GM23338 (cell line): ENCODE measurements around the gene NLRC3. TPM values are rescaled to one million over a fixed set of nuclear protein-coding genes. Genes with fewer than 3 reads are reported as not detected.

ENCODE experiments used
- ATAC-seq: fragments of 200-7000 bp; cut with Tn5 transposase; 3 replicates; pipeline ENCODE4 v1.9.1; 2020
- DNase-seq: peaks from one replicate; pipeline ENCODE4 v3.0.0-alpha.2; 2015; ENCODE audit warnings: low spot score
- H2AFZ ChIP-seq: fragments of 200-600 bp; sonication (generic); 2 replicates; pipeline ENCODE4 v1.8.0; 2016; ENCODE audit warnings: antibody characterized with exemption, mild to moderate bottlenecking, moderate library complexity
- H3F3A ChIP-seq: fragments of 200-600 bp; sonication (generic); replicated peaks from 2 replicates; pipeline ENCODE4 v1.8.0; 2017; ENCODE audit warnings: antibody characterized with exemption, mixed run types, low read depth
- H3K27ac ChIP-seq: fragments of 200-600 bp; sonication (generic); 2 replicates; pipeline ENCODE4 v1.6.1; 2016; ENCODE audit warnings: low read depth
- H3K27me3 ChIP-seq: fragments of 200-600 bp; sonication (generic); 2 replicates; pipeline ENCODE4 v1.8.0; 2016; ENCODE audit warnings: mild to moderate bottlenecking, mixed run types, moderate library complexity; ENCODE audit not compliant: insufficient read depth
- H3K36me3 ChIP-seq: fragments of 200-600 bp; sonication (generic); 2 replicates; pipeline ENCODE4 v1.8.0; 2016; ENCODE audit warnings: mild to moderate bottlenecking; ENCODE audit not compliant: insufficient read depth
- H3K4me1 ChIP-seq: fragments of 200-600 bp; sonication (generic); 2 replicates; pipeline ENCODE4 v1.8.0; 2016; ENCODE audit warnings: mild to moderate bottlenecking, moderate library complexity; ENCODE audit not compliant: insufficient read depth
- H3K4me2 ChIP-seq: fragments of 200-600 bp; sonication (generic); 2 replicates; pipeline ENCODE4 v1.7.1; 2017; ENCODE audit warnings: mixed run types
- H3K4me3 ChIP-seq: fragments of 200-600 bp; sonication (generic); 2 replicates; pipeline ENCODE4 v1.6.1; 2016; ENCODE audit warnings: mixed run types
- H3K79me2 ChIP-seq: fragments of 200-600 bp; sonication (generic); replicated peaks from 2 replicates; pipeline ENCODE4 v1.8.0; 2017; ENCODE audit warnings: mild to moderate bottlenecking; ENCODE audit not compliant: insufficient read depth
- H3K9me2 ChIP-seq: fragments of 200-600 bp; sonication (generic); 2 replicates; pipeline ENCODE4 v1.8.0; 2017; ENCODE audit not compliant: insufficient read depth
- H4K20me1 ChIP-seq: fragments of 200-600 bp; sonication (generic); replicated peaks from 2 replicates; pipeline ENCODE4 v1.8.0; 2017; ENCODE audit warnings: mild to moderate bottlenecking; ENCODE audit not compliant: insufficient read depth
- H3K27ac Mint-ChIP-seq: 2 replicates; pipeline ENCODE4 v1.8.0; 2020; ENCODE audit warnings: inconsistent platforms, mild to moderate bottlenecking, moderate library complexity, mixed read lengths
- H3K27me3 Mint-ChIP-seq: 3 replicates; pipeline ENCODE4 v1.8.0; 2022; ENCODE audit warnings: low read depth, mild to moderate bottlenecking, moderate library complexity, mixed read lengths, inconsistent platforms; ENCODE audit not compliant: insufficient read depth, poor library complexity
- H3K36me3 Mint-ChIP-seq: 3 replicates; pipeline ENCODE4 v1.8.0; 2021; ENCODE audit warnings: low read depth, mild to moderate bottlenecking, inconsistent platforms, moderate library complexity, mixed read lengths
- H3K4me1 Mint-ChIP-seq: 3 replicates; pipeline ENCODE4 v1.8.0; 2020; ENCODE audit warnings: mild to moderate bottlenecking, inconsistent platforms, mixed read lengths
- H3K4me3 Mint-ChIP-seq: 3 replicates; pipeline ENCODE4 v1.8.0; 2021; ENCODE audit warnings: moderate library complexity, mild to moderate bottlenecking, inconsistent platforms, mixed read lengths
- H3K9me3 Mint-ChIP-seq: 3 replicates; pipeline ENCODE4 v1.8.0; 2020; ENCODE audit warnings: moderate library complexity, mild to moderate bottlenecking, inconsistent platforms, mixed read lengths
- CREB1 ChIP-seq: fragments of 250-450 bp; sonication (Bioruptor Pico); IDR thresholded peaks from 2 replicates; pipeline ENCODE4 v1.5.0; 2020; ENCODE audit warnings: low read depth, mild to moderate bottlenecking, moderate library complexity
- CTCF ChIP-seq, 2 experiments: fragments of 200-600 bp in 1 of 2; sonication (generic) in 1 of 2; conservative IDR thresholded peaks; 2 replicates each; pipeline versions ENCODE4 v1.5.1 to v1.6.1; 2016 to 2017; ENCODE audit warnings: antibody characterized with exemption in 2 of 2, low read depth in 2 of 2, mild to moderate bottlenecking in 2 of 2, moderate library complexity in 1 of 2
- ETS1 ChIP-seq: IDR thresholded peaks from 2 replicates; pipeline ENCODE4 v1.6.1; 2016; ENCODE audit warnings: antibody characterized with exemption
- EZH2phosphoT487 ChIP-seq: fragments of 200-600 bp; sonication (generic); IDR thresholded peaks from one replicate; pipeline ENCODE4 v1.8.1; 2018; ENCODE audit warnings: antibody characterized with exemption; ENCODE audit not compliant: unreplicated experiment
- NANOG ChIP-seq: IDR thresholded peaks from 2 replicates; pipeline ENCODE4 v1.6.1; 2016; ENCODE audit warnings: antibody characterized with exemption, borderline replicate concordance
- POLR2AphosphoS5 ChIP-seq: IDR thresholded peaks from 2 replicates; pipeline ENCODE4 v1.6.1; 2016; ENCODE audit warnings: antibody characterized with exemption, low read depth
- REST ChIP-seq: IDR thresholded peaks from one replicate; pipeline ENCODE4 v1.6.1; 2018; ENCODE audit warnings: antibody characterized with exemption; ENCODE audit not compliant: unreplicated experiment
- STAT1 ChIP-seq: IDR thresholded peaks from one replicate; pipeline ENCODE4 v1.6.1; 2016; ENCODE audit warnings: antibody characterized with exemption; ENCODE audit not compliant: unreplicated experiment
- ZNF114 ChIP-seq: fragments of 250-450 bp; sonication (Bioruptor Pico); IDR thresholded peaks from 2 replicates; pipeline ENCODE4 v1.5.0; 2020; ENCODE audit warnings: mild to moderate bottlenecking, moderate library complexity
- ZNF331 ChIP-seq: fragments of 250-450 bp; sonication (Bioruptor Pico); IDR thresholded peaks from 2 replicates; pipeline ENCODE4 v1.5.0; 2020; ENCODE audit warnings: low read depth, mild to moderate bottlenecking, moderate library complexity
- ZNF462 ChIP-seq: fragments of 250-450 bp; sonication (Bioruptor Pico); IDR thresholded peaks from 2 replicates; pipeline ENCODE4 v1.5.0; 2020; ENCODE audit warnings: mild to moderate bottlenecking, moderate library complexity
- polyA plus RNA-seq: library from polyadenylated mRNA; unstranded; fragments of >200 nt; fragmentation: Nextera tagmentation; extraction: Ambion mirVana; gene quantifications from 2 replicates; pipeline ENCODE4 v1.2.1, GENCODE V29; 2016
- total RNA-seq: library from RNA; depleted of rRNA; stranded (reverse); fragments of >200 nt; shearing (Covaris generic); gene quantifications from 2 replicates; pipeline ENCODE4 v1.2.3, GENCODE V29; 2014

The NLRC3 gene
- total and polyA plus RNA-seq, 2 experiments from 2014 or later = 0.11 to 0.49 TPM

GRCh38 chr16:3508736-3509135 is 68.5 kb downstream of the NLRC3 start:
- H3K27me3 Mint-ChIP-seq = peaks cover 4% of the 10 kb centered on the region

More at GRCh38 chr16:3508736-3509135, 68.5 kb downstream of the NLRC3 start:
- Mint-ChIP-seq H3K27ac (no peak overlapping the region), H3K36me3 (peaks cover 47% of the 10 kb centered on the region), H3K9me3 (no peaks in the 10 kb centered on the region; the same call in 2 of the 3 replicates), H3K4me1 (0 out of 3 replicates have a peak, but pooled peaks cover under 1% of the 10 kb centered on the region), H3K4me3 (no peak overlapping the region)
- Histone ChIP-seq H3K79me2 (no peaks in the 10 kb centered on the region), H3K36me3 (no peaks in the 10 kb centered on the region), H3K27me3 (no peaks in the 10 kb centered on the region), H3K4me2 (no peak overlapping the region), H4K20me1 (no peaks in the 10 kb centered on the region), H3K9me2 (no peaks in the 10 kb centered on the region), H3K4me3 (no peak overlapping the region), H3K4me1 (no peaks in the 10 kb centered on the region), H3F3A (no peaks in the 10 kb centered on the region), H3K27ac (no peak overlapping the region), H2AFZ (no peak overlapping the region)
- no peak for TF ChIP-seq ETS1
- TF ChIP-seq CTCF (conservative IDR thresholded peaks at IDR 0.05; ENCODE audit: low read depth in 2 of 2) = no peak
- TF ChIP-seq NANOG = no peak
- no peak for TF ChIP-seq REST
- no peak for TF ChIP-seq ZNF462 (CRISPR knock-in tag)
- TF ChIP-seq EZH2phosphoT487 = no peak
- no peak for TF ChIP-seq ZNF114
- TF ChIP-seq CREB1 (CRISPR knock-in tag) = no peak
- TF ChIP-seq STAT1 = no peak
- TF ChIP-seq POLR2AphosphoS5 = no peak
- TF ChIP-seq ZNF331 (CRISPR knock-in tag) = no peak
- DNase-seq (no peak), ATAC-seq (no peak)
